Muscle layer of duodenum (tissue), 2 donors: ENCODE data around the gene CENPT.

ENCODE experiments used
- H3K27ac ChIP-seq: one replicate; pipeline ENCODE4 v1.7.0; 2013; ENCODE audit warnings: mild to moderate bottlenecking, low read length
- H3K27me3 ChIP-seq: one replicate; pipeline ENCODE4 v1.7.0; 2013; ENCODE audit warnings: low read depth, mild to moderate bottlenecking, control low read depth, low read length
- H3K36me3 ChIP-seq, 2 donors: one replicate each; pipeline ENCODE4 v1.7.0; 2013; ENCODE audit warnings: low read length in 2 of 2, control low read depth in 1 of 2, mild to moderate bottlenecking in 1 of 2; ENCODE audit not compliant: insufficient read depth in 2 of 2, control insufficient read depth in 1 of 2
- H3K4me1 ChIP-seq, 2 donors: one replicate each; pipeline ENCODE4 v1.7.0; 2013; ENCODE audit warnings: low read length in 2 of 2, mild to moderate bottlenecking in 2 of 2, control low read depth in 1 of 2, moderate library complexity in 1 of 2; ENCODE audit not compliant: insufficient read depth in 2 of 2, control insufficient read depth in 1 of 2
- H3K4me3 ChIP-seq, 2 donors: one replicate each; pipeline ENCODE4 v1.7.0; 2013; ENCODE audit warnings: low read length in 2 of 2, low read depth in 1 of 2, mild to moderate bottlenecking in 1 of 2
- H3K9me3 ChIP-seq, 2 donors: one replicate each; pipeline ENCODE4 v1.7.0; 2013; ENCODE audit warnings: low read length in 2 of 2, control low read depth in 1 of 2, mild to moderate bottlenecking in 1 of 2; ENCODE audit not compliant: control insufficient read depth in 1 of 2
- donor health status: healthy.

The CENPT gene

GRCh38 chr16:67804853-67805542 is 42.5 kb downstream of the CENPT start:
- H3K9me3 ChIP-seq = no peaks in the 10 kb centered on the region
- H3K27me3 ChIP-seq = no peaks in the 10 kb centered on the region
- peaks cover 5 to 21% of the 10 kb centered on the region in 2 donors for H3K36me3 ChIP-seq
- peak overlapping the region; percentile 89 to 96 for H3K4me3 ChIP-seq
- H3K27ac ChIP-seq = peak overlapping the region; percentile 75
- peaks cover 11 to 27% of the 10 kb centered on the region in 2 donors for H3K4me1 ChIP-seq

GRCh38 chr16:67803894-67804293 is 43.6 kb downstream of the CENPT start:
- Histone ChIP-seq H3K4me3 (no peak overlapping the region), H3K27ac (no peak overlapping the region), H3K4me1 (peaks cover 11 to 27% of the 10 kb centered on the region in 2 donors), H3K27me3 (no peaks in the 10 kb centered on the region), H3K9me3 (no peaks in the 10 kb centered on the region), H3K36me3 (peaks cover 5 to 21% of the 10 kb centered on the region in 2 donors)

DNA sequence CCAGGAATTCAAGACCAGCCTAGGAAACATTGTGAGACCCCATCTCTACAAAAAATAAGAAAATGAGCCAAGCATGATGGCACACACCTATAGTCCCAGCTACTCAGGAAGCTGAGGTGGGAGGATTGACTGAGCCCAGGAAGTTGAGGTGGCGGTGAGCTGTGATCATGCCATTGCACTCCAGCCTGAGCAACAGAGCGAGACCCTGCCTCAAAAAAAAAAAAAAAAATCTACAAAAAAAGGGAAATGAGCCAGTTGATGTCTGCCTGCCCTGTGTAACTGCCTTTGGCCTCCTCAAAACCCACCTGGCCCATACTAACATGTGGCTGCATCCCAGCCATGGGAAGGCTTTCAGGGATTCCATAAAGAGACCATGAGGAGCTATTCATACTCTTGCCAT is 45.6 kb downstream of the CENPT start:
- Histone ChIP-seq H3K4me1 (peaks cover 9 to 19% of the 10 kb centered on the region in 2 donors), H3K27ac (no peak overlapping the region), H3K36me3 (peaks cover 5 to 28% of the 10 kb centered on the region in 2 donors), H3K27me3 (no peaks in the 10 kb centered on the region), H3K9me3 (no peaks in the 10 kb centered on the region), H3K4me3 (no peak overlapping the region)

DNA sequence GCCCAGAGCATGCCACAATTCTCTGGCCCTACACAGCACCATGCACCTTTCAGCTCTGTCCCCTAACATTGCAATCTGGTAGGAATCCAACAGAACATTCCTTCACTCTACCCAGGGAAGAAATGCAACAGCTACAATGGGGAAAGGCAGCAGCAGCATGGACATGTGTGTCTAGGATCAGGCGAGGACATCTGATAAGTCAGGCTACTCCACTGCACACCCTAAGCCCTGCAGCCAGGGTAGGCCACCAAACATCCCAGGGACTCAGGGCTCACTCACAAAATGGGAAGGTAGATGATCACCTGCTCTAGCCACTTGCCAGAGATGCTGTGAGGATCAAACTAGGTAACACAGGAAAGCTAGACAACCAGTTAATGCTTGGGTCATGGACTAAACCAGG is 46.3 kb downstream of the CENPT start:
- Histone ChIP-seq H3K9me3 (no peaks in the 10 kb centered on the region), H3K27ac (no peak overlapping the region), H3K4me1 (peaks cover 9 to 19% of the 10 kb centered on the region in 2 donors), H3K4me3 (no peak overlapping the region), H3K27me3 (no peaks in the 10 kb centered on the region), H3K36me3 (peaks cover 5 to 28% of the 10 kb centered on the region in 2 donors)

DNA sequence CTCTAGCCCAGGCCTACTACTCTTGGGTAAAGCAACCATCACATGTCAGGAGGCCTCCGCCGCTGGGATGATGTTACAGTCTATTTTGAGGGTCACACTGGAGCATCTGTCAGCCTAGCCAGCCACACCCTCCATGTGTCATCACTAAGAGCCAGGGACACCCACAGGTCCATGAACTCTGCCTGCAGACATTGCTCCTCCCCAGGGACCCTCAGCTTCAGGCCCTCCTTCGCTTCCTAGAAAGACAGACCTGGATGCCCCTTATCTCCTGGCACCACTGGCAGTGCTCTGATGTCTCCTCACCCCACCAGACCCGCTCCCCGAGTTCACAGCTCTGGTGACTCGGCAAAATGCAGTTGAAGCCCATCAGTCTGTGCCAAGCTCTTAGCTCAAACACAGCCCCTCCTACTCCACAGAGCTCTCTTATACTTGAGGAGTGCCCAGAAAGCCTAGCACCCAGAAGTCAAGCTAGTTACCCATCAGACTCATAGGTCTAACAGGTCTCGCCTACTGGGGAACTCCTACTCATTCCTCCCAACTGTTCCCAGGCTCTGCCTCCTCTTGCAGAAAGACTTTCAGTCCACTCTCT is 47.1 kb downstream of the CENPT start:
- Histone ChIP-seq H3K27ac (no peak overlapping the region), H3K4me3 (no peak overlapping the region), H3K36me3 (peaks cover 5 to 28% of the 10 kb centered on the region in 2 donors), H3K4me1 (peaks cover 5 to 15% of the 10 kb centered on the region in 2 donors), H3K27me3 (no peaks in the 10 kb centered on the region), H3K9me3 (no peaks in the 10 kb centered on the region)

DNA sequence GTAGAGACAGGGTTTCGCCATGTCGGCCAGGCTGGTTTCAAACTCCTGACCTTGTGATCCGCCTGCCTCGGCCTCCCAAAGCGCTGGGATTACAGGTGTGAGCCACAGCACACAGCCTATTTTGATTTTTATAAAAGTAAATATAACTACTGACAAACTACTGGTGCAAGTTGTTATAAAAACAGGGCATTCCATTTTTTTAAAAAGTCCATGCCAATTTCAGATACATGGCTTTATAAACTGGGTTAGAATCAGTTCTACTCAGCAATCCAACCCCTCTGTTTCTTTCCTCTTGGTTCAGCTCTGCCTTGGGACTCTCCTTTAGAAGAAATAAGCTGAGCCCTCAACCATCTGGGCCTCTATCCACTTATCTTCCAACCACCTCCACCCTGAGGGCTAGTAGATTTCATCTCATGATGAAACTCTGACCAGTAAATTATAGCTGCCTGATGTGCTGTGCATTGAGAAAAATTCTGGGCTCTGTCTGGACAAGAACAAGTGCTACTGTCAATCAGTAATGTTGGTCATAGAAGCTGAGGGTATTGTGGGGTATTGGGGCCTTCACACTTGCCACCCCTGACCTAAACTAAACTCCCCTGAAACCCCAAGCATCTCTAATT is 51.3 kb downstream of the CENPT start:
- no peak overlapping the region for H3K27ac ChIP-seq
- no peak overlapping the region for H3K4me3 ChIP-seq
- H3K9me3 ChIP-seq = no peaks in the 10 kb centered on the region
- H3K4me1 ChIP-seq = peaks cover 0 to 2% of the 10 kb centered on the region in 2 donors
- no peaks in the 10 kb centered on the region for H3K27me3 ChIP-seq
- H3K36me3 ChIP-seq = peaks cover 0 to 15% of the 10 kb centered on the region in 2 donors

- Histone ChIP-seq H3K27ac (no peak overlapping the region), H3K36me3 (no peaks in the 10 kb centered on the region), H3K4me3 (no peak overlapping the region), H3K9me3 (no peaks in the 10 kb centered on the region), H3K27me3 (no peaks in the 10 kb centered on the region), H3K4me1 (no peaks in the 10 kb centered on the region)
Measured at GRCh38 chr16:67790071-67790470, 57.4 kb downstream of the CENPT start.

DNA sequence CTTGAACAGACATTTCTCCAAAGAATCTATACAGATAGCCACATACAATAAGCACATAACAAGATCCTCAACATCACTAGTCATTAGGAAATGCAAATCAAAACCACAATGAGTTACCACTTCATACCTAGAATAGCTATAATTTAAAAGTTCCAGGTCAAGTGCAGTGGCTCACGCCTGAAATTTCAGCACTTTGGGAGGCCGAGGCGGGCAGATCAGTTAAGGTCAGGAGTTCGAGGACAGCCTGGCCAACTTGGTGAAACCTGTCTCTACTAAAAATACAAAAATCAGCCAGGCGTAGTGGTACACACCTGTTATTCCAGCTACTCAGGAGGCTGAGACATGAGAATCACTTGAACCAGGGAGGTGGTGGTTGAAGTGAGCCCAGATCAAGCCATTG is 61.0 kb downstream of the CENPT start:
- H3K4me3 ChIP-seq = no peak overlapping the region
- H3K9me3 ChIP-seq = no peaks in the 10 kb centered on the region
- no peaks in the 10 kb centered on the region for H3K4me1 ChIP-seq
- no peaks in the 10 kb centered on the region for H3K36me3 ChIP-seq
- no peak overlapping the region for H3K27ac ChIP-seq
- H3K27me3 ChIP-seq = no peaks in the 10 kb centered on the region

- no peak overlapping the region for H3K4me3 ChIP-seq
- H3K36me3 ChIP-seq = no peaks in the 10 kb centered on the region
- H3K4me1 ChIP-seq = no peaks in the 10 kb centered on the region
- H3K9me3 ChIP-seq = no peaks in the 10 kb centered on the region
- no peaks in the 10 kb centered on the region for H3K27me3 ChIP-seq
- H3K27ac ChIP-seq = no peak overlapping the region
Measured at GRCh38 chr16:67783353-67783725, 64.2 kb downstream of the CENPT start.

DNA sequence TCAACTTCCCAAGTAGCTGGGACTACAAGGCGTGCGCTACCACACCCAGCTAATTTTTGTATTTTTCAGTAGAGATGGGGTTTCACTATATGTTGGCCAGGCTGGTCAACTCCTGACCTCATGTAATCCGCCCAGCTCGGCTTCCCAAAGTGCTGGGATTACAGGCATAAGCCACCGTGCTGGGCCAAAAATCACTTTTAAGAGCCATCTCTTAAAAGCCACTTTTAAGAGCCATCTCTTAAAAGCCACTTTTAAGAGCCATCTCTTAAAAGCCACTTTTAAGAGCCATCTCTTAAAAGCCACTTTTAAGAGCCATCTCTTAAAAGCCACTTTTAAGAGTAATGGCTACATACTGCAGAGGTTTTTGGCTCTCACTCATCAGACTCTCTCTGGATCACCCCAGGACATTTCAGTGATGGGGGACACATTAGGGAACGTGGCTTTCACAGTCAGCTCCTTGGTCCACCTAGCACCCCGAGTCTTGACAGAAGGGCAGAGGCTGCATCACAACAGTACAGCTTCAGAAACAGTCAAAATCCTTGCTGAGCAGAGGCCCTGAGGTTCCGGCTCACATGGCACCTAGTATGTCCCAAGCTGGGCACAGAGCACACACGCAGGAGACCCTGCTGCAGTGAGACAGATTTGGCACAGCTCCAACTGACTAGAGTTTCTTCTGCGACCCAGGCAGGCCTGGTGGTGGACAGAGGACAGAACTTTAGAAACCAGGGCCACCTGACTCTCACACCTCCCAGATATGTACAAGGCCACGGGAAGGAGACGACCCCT is 64.7 kb downstream of the CENPT start:
- no peaks in the 10 kb centered on the region for H3K9me3 ChIP-seq
- H3K36me3 ChIP-seq = no peaks in the 10 kb centered on the region
- H3K4me1 ChIP-seq = no peaks in the 10 kb centered on the region
- H3K27ac ChIP-seq = no peak overlapping the region
- no peaks in the 10 kb centered on the region for H3K27me3 ChIP-seq
- H3K4me3 ChIP-seq = no peak overlapping the region

DNA sequence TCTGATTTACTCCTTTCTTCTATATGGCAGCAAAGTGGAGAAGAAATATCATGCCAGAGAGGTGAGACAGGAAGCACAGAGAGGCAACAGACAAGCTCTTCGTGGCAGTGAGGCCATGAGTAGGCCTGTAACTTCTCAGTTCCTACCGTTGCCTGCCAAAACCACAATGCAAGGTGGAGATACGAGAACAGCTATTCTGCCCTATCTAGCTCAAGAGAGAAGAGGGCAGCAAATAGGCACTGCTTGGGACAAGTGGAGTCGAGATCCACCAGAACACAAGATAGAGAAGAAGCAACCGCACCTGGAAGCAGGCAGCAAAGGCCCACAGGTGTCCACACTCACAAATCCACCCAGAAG is 66.0 kb downstream of the CENPT start:
- Histone ChIP-seq H3K9me3 (no peaks in the 10 kb centered on the region), H3K27me3 (no peaks in the 10 kb centered on the region), H3K27ac (no peak overlapping the region), H3K4me1 (no peaks in the 10 kb centered on the region), H3K4me3 (no peak overlapping the region), H3K36me3 (no peaks in the 10 kb centered on the region)
